Measurements from ENCODE around the gene NKAIN1. TPM values are rescaled to one million over a fixed set of nuclear protein-coding genes. Genes with fewer than 3 reads are reported as not detected.

NKAIN1 gene
- total RNA-seq, 1 experiment from 2014 or later = 36.8 TPM

DNA sequence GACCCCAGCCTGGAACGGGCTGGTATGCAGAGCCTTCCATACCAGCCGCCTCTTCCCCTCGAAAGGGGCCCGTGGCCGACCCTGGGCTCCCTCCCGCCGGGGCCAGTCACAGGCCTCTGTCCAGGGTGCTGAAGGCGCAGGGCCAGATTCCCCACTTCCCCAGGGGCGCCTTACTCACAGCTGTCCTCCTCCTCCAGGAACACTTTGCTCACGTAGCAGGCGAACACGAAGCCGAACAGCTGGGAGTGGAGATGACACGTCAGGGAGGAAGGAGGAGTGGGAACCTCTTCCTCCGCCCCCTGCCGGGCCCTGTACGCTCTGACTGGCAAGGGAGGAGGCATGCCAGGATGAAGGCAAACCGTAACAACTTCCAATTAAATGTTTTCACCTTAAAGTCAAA lies 57.3 kb downstream of the NKAIN1 start (continued):
- TF ChIP-seq, protein P1, sequence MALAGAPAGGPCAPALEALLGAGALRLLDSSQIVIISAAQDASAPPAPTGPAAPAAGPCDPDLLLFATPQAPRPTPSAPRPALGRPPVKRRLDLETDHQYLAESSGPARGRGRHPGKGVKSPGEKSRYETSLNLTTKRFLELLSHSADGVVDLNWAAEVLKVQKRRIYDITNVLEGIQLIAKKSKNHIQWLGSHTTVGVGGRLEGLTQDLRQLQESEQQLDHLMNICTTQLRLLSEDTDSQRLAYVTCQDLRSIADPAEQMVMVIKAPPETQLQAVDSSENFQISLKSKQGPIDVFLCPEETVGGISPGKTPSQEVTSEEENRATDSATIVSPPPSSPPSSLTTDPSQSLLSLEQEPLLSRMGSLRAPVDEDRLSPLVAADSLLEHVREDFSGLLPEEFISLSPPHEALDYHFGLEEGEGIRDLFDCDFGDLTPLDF (CRISPR knock-in tag; IDR thresholded peaks at IDR 0.05) = peak; percentile 64; the same call in 1 of the 2 replicates
- TF ChIP-seq ZNF232 (CRISPR knock-in tag; IDR thresholded peaks at IDR 0.05) (peak; percentile 72; the same call in 1 of the 2 replicates), ETV6 (CRISPR knock-in tag; IDR thresholded peaks at IDR 0.05) (peak; percentile 77; the same call in 1 of the 2 replicates)
- TF ChIP-seq, protein P2, sequence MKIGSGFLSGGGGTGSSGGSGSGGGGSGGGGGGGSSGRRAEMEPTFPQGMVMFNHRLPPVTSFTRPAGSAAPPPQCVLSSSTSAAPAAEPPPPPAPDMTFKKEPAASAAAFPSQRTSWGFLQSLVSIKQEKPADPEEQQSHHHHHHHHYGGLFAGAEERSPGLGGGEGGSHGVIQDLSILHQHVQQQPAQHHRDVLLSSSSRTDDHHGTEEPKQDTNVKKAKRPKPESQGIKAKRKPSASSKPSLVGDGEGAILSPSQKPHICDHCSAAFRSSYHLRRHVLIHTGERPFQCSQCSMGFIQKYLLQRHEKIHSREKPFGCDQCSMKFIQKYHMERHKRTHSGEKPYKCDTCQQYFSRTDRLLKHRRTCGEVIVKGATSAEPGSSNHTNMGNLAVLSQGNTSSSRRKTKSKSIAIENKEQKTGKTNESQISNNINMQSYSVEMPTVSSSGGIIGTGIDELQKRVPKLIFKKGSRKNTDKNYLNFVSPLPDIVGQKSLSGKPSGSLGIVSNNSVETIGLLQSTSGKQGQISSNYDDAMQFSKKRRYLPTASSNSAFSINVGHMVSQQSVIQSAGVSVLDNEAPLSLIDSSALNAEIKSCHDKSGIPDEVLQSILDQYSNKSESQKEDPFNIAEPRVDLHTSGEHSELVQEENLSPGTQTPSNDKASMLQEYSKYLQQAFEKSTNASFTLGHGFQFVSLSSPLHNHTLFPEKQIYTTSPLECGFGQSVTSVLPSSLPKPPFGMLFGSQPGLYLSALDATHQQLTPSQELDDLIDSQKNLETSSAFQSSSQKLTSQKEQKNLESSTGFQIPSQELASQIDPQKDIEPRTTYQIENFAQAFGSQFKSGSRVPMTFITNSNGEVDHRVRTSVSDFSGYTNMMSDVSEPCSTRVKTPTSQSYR (CRISPR knock-in tag; IDR thresholded peaks at IDR 0.05) = peak; percentile 58; the same call in 1 of the 2 replicates

DNA sequence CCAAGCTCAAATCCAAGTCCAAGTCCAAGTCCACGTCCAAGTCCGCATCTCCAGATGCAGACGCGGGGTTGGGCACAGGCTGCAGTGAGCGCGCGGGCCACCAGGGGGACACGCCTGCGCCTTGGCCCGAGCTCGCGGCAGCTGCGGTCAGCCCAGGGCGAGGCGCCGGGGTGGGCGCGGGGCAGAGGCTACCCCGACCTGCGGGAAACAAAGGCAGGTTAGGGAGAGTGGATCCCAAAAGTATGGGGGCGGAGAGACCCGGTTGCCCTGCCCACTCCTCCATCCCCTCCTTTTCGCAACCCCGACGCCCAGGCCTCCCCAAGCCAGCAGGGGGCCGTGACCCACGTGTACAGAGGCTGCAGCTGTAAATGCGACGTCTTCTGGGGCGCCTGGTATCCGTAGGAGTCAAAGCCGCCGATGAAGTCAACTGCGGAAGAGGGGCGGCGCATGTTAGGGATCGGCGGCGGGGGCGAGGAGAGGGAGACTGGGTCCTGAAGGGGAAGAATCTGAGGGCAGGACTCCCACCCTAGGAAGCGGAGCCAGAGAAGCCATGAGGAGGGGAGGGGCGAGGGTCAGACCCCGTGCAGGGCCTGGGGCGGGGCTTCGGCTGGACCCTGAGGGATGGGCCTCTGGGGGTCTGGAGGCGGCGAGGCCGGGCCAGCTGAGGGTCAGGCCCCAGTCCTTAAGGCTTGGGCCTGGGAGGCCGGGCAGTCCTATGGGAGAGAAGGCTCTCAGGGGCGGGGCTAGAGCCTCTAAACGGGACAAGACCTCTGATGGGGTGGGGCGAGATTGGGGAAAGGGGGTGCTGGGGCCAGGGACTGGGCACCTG lies 58.0 kb downstream of the NKAIN1 start:
- peaks cover 4% of the 10 kb centered on the region for H3K9me3 Mint-ChIP-seq
- H3K27ac Mint-ChIP-seq = no peak overlapping the region
- DNase-seq (ENCODE audit: low spot score) (peak; percentile 87), ATAC-seq (peak; percentile 66)
- H3K27me3 Mint-ChIP-seq (ENCODE audit: low read depth) = 0 out of 2 replicates have a peak, but pooled peaks cover 4% of the 10 kb centered on the region
- no peak for TF ChIP-seq CBFB (CRISPR knock-in tag; IDR thresholded peaks at IDR 0.05; ENCODE audit: low read depth)
- TF ChIP-seq, protein P3, sequence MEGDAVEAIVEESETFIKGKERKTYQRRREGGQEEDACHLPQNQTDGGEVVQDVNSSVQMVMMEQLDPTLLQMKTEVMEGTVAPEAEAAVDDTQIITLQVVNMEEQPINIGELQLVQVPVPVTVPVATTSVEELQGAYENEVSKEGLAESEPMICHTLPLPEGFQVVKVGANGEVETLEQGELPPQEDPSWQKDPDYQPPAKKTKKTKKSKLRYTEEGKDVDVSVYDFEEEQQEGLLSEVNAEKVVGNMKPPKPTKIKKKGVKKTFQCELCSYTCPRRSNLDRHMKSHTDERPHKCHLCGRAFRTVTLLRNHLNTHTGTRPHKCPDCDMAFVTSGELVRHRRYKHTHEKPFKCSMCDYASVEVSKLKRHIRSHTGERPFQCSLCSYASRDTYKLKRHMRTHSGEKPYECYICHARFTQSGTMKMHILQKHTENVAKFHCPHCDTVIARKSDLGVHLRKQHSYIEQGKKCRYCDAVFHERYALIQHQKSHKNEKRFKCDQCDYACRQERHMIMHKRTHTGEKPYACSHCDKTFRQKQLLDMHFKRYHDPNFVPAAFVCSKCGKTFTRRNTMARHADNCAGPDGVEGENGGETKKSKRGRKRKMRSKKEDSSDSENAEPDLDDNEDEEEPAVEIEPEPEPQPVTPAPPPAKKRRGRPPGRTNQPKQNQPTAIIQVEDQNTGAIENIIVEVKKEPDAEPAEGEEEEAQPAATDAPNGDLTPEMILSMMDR (IDR thresholded peaks at IDR 0.05) = peak; percentile 94
- TF ChIP-seq RELA (CRISPR knock-in tag; IDR thresholded peaks at IDR 0.05; ENCODE audit: borderline replicate concordance) = 0 out of 2 replicates have a peak, but pooled peaks have one; percentile 35
- TF ChIP-seq ZBTB21 (CRISPR knock-in tag; IDR thresholded peaks at IDR 0.05; ENCODE audit: borderline replicate concordance) = no peak
- TF ChIP-seq, protein P4, sequence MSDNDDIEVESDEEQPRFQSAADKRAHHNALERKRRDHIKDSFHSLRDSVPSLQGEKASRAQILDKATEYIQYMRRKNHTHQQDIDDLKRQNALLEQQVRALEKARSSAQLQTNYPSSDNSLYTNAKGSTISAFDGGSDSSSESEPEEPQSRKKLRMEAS (CRISPR knock-in tag; IDR thresholded peaks at IDR 0.05) = peak; percentile 40; the same call in 1 of the 2 replicates
- TF ChIP-seq TP53 (CRISPR knock-in tag; IDR thresholded peaks at IDR 0.05) = no peak
- TF ChIP-seq, protein P5, sequence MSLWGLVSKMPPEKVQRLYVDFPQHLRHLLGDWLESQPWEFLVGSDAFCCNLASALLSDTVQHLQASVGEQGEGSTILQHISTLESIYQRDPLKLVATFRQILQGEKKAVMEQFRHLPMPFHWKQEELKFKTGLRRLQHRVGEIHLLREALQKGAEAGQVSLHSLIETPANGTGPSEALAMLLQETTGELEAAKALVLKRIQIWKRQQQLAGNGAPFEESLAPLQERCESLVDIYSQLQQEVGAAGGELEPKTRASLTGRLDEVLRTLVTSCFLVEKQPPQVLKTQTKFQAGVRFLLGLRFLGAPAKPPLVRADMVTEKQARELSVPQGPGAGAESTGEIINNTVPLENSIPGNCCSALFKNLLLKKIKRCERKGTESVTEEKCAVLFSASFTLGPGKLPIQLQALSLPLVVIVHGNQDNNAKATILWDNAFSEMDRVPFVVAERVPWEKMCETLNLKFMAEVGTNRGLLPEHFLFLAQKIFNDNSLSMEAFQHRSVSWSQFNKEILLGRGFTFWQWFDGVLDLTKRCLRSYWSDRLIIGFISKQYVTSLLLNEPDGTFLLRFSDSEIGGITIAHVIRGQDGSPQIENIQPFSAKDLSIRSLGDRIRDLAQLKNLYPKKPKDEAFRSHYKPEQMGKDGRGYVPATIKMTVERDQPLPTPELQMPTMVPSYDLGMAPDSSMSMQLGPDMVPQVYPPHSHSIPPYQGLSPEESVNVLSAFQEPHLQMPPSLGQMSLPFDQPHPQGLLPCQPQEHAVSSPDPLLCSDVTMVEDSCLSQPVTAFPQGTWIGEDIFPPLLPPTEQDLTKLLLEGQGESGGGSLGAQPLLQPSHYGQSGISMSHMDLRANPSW (CRISPR knock-in tag; conservative IDR thresholded peaks at IDR 0.05; ENCODE audit: low read depth) = no peak
- no peak for TF ChIP-seq ZNF232 (CRISPR knock-in tag; IDR thresholded peaks at IDR 0.05)
- TF ChIP-seq, protein P1 (CRISPR knock-in tag; IDR thresholded peaks at IDR 0.05) = no peak
- no peak for TF ChIP-seq ZNF219 (CRISPR knock-in tag; IDR thresholded peaks at IDR 0.05; ENCODE audit: borderline replicate concordance)
- TF ChIP-seq, protein P6, sequence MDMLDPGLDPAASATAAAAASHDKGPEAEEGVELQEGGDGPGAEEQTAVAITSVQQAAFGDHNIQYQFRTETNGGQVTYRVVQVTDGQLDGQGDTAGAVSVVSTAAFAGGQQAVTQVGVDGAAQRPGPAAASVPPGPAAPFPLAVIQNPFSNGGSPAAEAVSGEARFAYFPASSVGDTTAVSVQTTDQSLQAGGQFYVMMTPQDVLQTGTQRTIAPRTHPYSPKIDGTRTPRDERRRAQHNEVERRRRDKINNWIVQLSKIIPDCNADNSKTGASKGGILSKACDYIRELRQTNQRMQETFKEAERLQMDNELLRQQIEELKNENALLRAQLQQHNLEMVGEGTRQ (CRISPR knock-in tag; IDR thresholded peaks at IDR 0.05) = no peak
- peak; percentile 41; the same call in 1 of the 2 replicates for TF ChIP-seq ETV6 (CRISPR knock-in tag; IDR thresholded peaks at IDR 0.05)
- ChIA-PET CTCF (interaction anchor here (0.5 to 5.0 kb wide), 61 partner anchors 8 to 824 kb away, joined by 3 to 69 read pairs (median 4); partner anchors contain the start of genes FABP3, SNRNP40 and ZCCHC17), POLR2A (interaction anchor here (0.7 to 2.0 kb wide), 3 partner anchors 115 to 192 kb away, joined by 3 to 9 read pairs (median 3); partner anchors contain the start of genes SNRNP40 and ZCCHC17)
- H3K4me1 Mint-ChIP-seq = 0 out of 2 replicates have a peak, but pooled peaks cover 2% of the 10 kb centered on the region
- peak overlapping the region; percentile 69 for H3K4me3 Mint-ChIP-seq
- peaks cover 8% of the 10 kb centered on the region for H3K36me3 Mint-ChIP-seq
